Adrenal gland (tissue), 12 donors: Measurements from ENCODE around the gene HNRNPLL. TPM values are rescaled to one million over a fixed set of nuclear protein-coding genes. Genes with fewer than 3 reads are reported as not detected.

Source experiments
- DNase-seq, 7 donors: peaks; one replicate each; pipeline ENCODE4 v3.0.0-alpha.2; 2019 to 2020
- H3K27ac ChIP-seq, 5 donors: fragments of 200-600 bp; sonication (generic) in 4 of 5; 1 replicate in 3 of 5; 2 replicates in 2 of 5; pipeline versions ENCODE4 v1.5.1 to v1.8.0; 2016 to 2020; ENCODE audit warnings: mild to moderate bottlenecking in 1 of 5
- H3K27me3 ChIP-seq: fragments of 200-600 bp; 2 replicates; pipeline ENCODE4 v1.8.0; 2021
- H3K36me3 ChIP-seq, 2 donors: fragments of 200-600 bp; replicated peaks in 1 of 2; 1 replicate in 1 of 2; 2 replicates in 1 of 2; pipeline versions ENCODE4 v1.5.1 to v1.8.0; 2018 to 2022
- H3K4me1 ChIP-seq, 2 donors: fragments of 200-600 bp; replicated peaks in 1 of 2; 1 replicate in 1 of 2; 2 replicates in 1 of 2; pipeline versions ENCODE4 v1.5.1 to v1.8.0; 2018 to 2021
- H3K4me3 ChIP-seq, 4 donors: fragments of 200-600 bp; sonication (generic) in 3 of 4; one replicate each; pipeline ENCODE4 v1.5.1; 2016 to 2018
- H3K9me3 ChIP-seq, 3 donors: fragments of 200-600 bp; sonication (generic) in 1 of 3; replicated peaks in 1 of 3; 1 replicate in 2 of 3; 2 replicates in 1 of 3; pipeline versions ENCODE4 v1.5.1 to v1.8.0; 2016 to 2021
- CTCF ChIP-seq, 6 experiments: fragments of 450-650 bp in 4 of 6; fragments of 200-600 bp in 2 of 6; sonication (generic) in 1 of 6; IDR thresholded peaks; 1 replicate in 5 of 6; 2 replicates in 1 of 6; pipeline versions ENCODE4 v1.5.1 to v1.8.0; 2016 to 2021; ENCODE audit warnings: antibody characterized with exemption in 6 of 6, mild to moderate bottlenecking in 2 of 6, moderate library complexity in 1 of 6
- POLR2A ChIP-seq, 2 donors: fragments of 450-650 bp; IDR thresholded peaks; one replicate each; pipeline ENCODE4 v1.6.1; 2017; ENCODE audit warnings: antibody characterized with exemption in 2 of 2, mild to moderate bottlenecking in 2 of 2, moderate library complexity in 1 of 2
- WGBS, 4 donors: extraction: QIAGEN DNeasy Blood & Tissue Kit in 2 of 4; methylation state at CpG; one replicate each; pipeline versions ENCODE4 v1.1.5 to v1.1.7; 2013 to 2017; 5-methylcytosine and 5-hydroxymethylcytosine counted together
- intact Hi-C, 2 donors: fragments of 100-400 bp; cut with DNase I; formaldehyde crosslinking; loops; one replicate each; pipeline versions ENCODE4 v1.14.1 to v1.15.0; 2022 to 2023
- polyA plus RNA-seq, 3 donors: library from polyadenylated mRNA; stranded (reverse); fragments of 200-250 nt in 2 of 3; fragments of 350-450 nt in 1 of 3; fragmentation: Illumina TruSeq in 1 of 3; extraction: RNeasy Lipid Tissue Mini Kit (QIAGEN cat#74804) in 1 of 3; gene quantifications; one replicate each; pipeline ENCODE4 v1.2.3, GENCODE V29; 2013 to 2014
- total RNA-seq, 9 donors: library from RNA; depleted of rRNA in 4 of 9; stranded (reverse); fragments of >200 nt in 4 of 9; fragments of 120-200 nt in 1 of 9; fragmentation: NEBNext Ultra II Directional in 1 of 9; extraction: Animal tissue kit (Norgen Biotek cat#: 25700) in 1 of 9; gene quantifications; one replicate each; pipeline versions ENCODE4 v1.1.0 to v1.2.4, GENCODE V29; 2013 to 2023
- donor health status: healthy with polysubstance abuse.
- donor health status: Bipolar disorder and iron deficiency.
- donor health status: DM: yes; HTN: yes; CAD: no.
- donor health status: DM: no; HTN: no; CAD: no.
- donor health status: DM: no; HTN: no; CAD: no.
- donor health status: DM: yes; HTN: yes; CAD: no.

Gene HNRNPLL
- total and polyA plus RNA-seq, 12 donors: 19.5 to 75.2 (median 49.4) TPM

GRCh38 chr2:38533180-38533579, 69.5 kb downstream of the HNRNPLL start:
- intact Hi-C loops: loop anchor here in 1 of 2 donors (10.0 kb wide), 1 partner anchor 202 kb away; no protein-coding TSS in a partner anchor
- no peaks in the 10 kb centered on the region for H3K9me3 ChIP-seq
- no peak overlapping the region for H3K4me3 ChIP-seq
- H3K4me1 ChIP-seq: peaks cover 0 to 5% of the 10 kb centered on the region in 2 donors
- no peak overlapping the region for H3K27ac ChIP-seq
- H3K36me3 ChIP-seq: no peaks in the 10 kb centered on the region
- no peaks in the 10 kb centered on the region for H3K27me3 ChIP-seq
- peak in 1 of 7 donors; percentile 32 for DNase-seq
- no peak for TF ChIP-seq POLR2A (IDR thresholded peaks at IDR 0.05)
- no peak for TF ChIP-seq CTCF (IDR thresholded peaks at IDR 0.05)
- 76 to 84% (median 79%) methylated on average over 9 of the region's 9 CpGs for WGBS, 4 donors

DNA sequence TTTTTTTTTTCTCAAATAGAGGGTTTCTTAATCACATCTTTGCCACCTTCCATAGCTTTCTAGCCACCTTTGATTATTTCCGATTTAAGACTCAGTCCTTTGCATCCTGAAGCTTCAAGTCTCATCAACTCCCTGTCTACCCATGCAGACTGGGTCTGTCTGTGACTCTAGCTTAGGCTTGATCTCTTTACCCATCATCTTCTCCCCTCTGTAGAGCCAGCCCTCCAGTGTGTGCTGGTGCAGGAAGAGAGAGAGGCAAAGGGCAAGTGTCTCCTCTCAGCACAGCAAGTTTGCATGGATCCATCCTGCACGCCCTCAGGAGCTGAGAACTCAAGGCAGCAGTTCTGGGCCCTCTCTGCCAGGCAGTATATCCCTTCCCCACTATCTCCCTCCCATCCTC, 70.4 kb downstream of the HNRNPLL start:
- H3K27ac ChIP-seq: no peak overlapping the region
- 87 to 98% (median 89%) methylated on average over 2 of the region's 2 CpGs for WGBS, 4 donors
- H3K36me3 ChIP-seq: no peaks in the 10 kb centered on the region
- TF ChIP-seq POLR2A (IDR thresholded peaks at IDR 0.05): no peak
- no peak for TF ChIP-seq CTCF (IDR thresholded peaks at IDR 0.05)
- no peaks in the 10 kb centered on the region for H3K9me3 ChIP-seq
- DNase-seq: no peak
- intact Hi-C loops: loop anchor here in 1 of 2 donors (10.0 kb wide), 1 partner anchor 202 kb away; no protein-coding TSS in a partner anchor
- no peaks in the 10 kb centered on the region for H3K27me3 ChIP-seq
- peaks cover 0 to 6% of the 10 kb centered on the region in 2 donors for H3K4me1 ChIP-seq
- H3K4me3 ChIP-seq: no peak overlapping the region

- no peak overlapping the region for H3K4me3 ChIP-seq
- no peaks in the 10 kb centered on the region for H3K9me3 ChIP-seq
- peaks cover 0 to 10% of the 10 kb centered on the region in 2 donors for H3K4me1 ChIP-seq
- 82 to 92% (median 84%) methylated on average over 12 to 14 of the region's 14 CpGs for WGBS, 4 donors
- no peak for DNase-seq
- H3K27ac ChIP-seq: no peak overlapping the region
- H3K36me3 ChIP-seq: no peaks in the 10 kb centered on the region
- H3K27me3 ChIP-seq: no peaks in the 10 kb centered on the region
- intact Hi-C loops: no loop called here
- TF ChIP-seq CTCF (IDR thresholded peaks at IDR 0.05): no peak
- TF ChIP-seq POLR2A (IDR thresholded peaks at IDR 0.05): no peak
Measured at GRCh38 chr2:38529208-38529607, 73.5 kb downstream of the HNRNPLL start.

DNA sequence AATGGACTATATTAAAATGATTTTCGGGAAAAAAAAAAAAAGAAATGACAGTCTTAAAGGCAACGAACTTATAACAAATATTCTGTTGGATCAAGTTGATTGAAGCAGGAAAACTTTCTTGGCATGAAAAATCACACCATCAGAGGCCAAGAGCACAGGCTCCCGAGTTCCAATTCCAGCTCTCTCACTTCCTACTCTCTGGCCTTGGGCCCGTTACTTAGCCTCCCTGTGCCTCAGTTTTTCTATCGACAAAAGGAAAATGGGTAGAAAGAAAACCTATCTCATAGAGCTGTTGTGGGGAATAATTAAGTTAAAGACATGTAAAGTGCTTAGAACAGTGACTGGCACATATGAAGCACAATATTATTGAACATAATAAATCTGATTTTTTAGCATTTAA, 74.2 kb downstream of the HNRNPLL start:
- no peaks in the 10 kb centered on the region for H3K36me3 ChIP-seq
- DNase-seq: no peak
- no peak for TF ChIP-seq CTCF (IDR thresholded peaks at IDR 0.05)
- TF ChIP-seq POLR2A (IDR thresholded peaks at IDR 0.05): no peak
- WGBS, 4 donors: 37 to 43% (median 39%) methylated on average over 5 of the region's 5 CpGs
- no peaks in the 10 kb centered on the region for H3K9me3 ChIP-seq
- no peaks in the 10 kb centered on the region for H3K27me3 ChIP-seq
- peak overlapping the region in 3 of 5 donors; percentile 50 to 74 (median 69) for H3K27ac ChIP-seq
- H3K4me1 ChIP-seq: peaks cover 0 to 10% of the 10 kb centered on the region in 2 donors
- H3K4me3 ChIP-seq: peak overlapping the region in 1 of 4 donors; percentile 62
- intact Hi-C loops: no loop called here
